ENCODE measurements around the gene SOX12.

GRCh38 chr20:348972-349841 lies 23.9 kb downstream of the SOX12 start:
- no peak for TF ChIP-seq CTCF (IDR thresholded peaks at IDR 0.05 in 2 of 3, conservative IDR thresholded peaks at IDR 0.05 in 1 of 3; ENCODE audit: borderline replicate concordance in 1 of 3, insufficient read depth in 1 of 3, low read depth in 2 of 3, low read length in 2 of 3)
- TF ChIP-seq TCF7L2 (IDR thresholded peaks at IDR 0.05; ENCODE audit: borderline replicate concordance, extremely low read depth, insufficient read depth, insufficient read length) = no peak
- TF ChIP-seq POLR2AphosphoS5 (IDR thresholded peaks at IDR 0.05; ENCODE audit: low read depth, low read length) = no peak
- no peak for TF ChIP-seq REST (IDR thresholded peaks at IDR 0.05; ENCODE audit: low read depth)
- TF ChIP-seq POLR2A (IDR thresholded peaks at IDR 0.05; ENCODE audit: borderline replicate concordance, extremely low read depth, insufficient read depth, insufficient read length) = no peak
- TF ChIP-seq MAX (IDR thresholded peaks at IDR 0.05) = no peak
- no peak for TF ChIP-seq YY1 (IDR thresholded peaks at IDR 0.05; ENCODE audit: extremely low read depth, insufficient replicate concordance, low read depth, low read length)
- TF ChIP-seq EZH2 (IDR thresholded peaks at IDR 0.05) = no peak
- no peak for TF ChIP-seq SIN3A (IDR thresholded peaks at IDR 0.05; ENCODE audit: low read depth)

Data from HCT116 (cell line).